ENCODE data around the gene MAML2.

Gene MAML2

DNA sequence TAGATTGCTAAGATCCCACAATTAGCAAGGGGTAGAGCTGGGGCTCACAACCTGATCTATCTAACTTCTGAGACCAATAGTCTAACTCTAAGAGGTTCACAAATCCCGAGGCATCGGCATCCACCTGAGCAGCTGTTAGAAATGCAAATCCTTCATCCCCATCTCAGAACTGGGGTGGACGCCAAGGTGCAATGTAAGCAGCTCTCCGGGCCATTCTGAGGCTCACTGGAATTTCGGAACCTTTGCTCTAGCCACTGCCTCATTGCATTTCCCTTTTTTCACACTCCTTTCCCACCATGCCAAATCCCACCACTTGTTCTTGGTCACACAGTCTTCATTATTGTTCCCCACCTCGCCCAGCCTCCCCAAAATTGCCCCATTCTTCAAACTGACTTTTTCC lies 29.8 kb downstream of the MAML2 start:
- no peak overlapping the region for H3K4me3 ChIP-seq (ENCODE audit: low read length)
- DNase-seq (ENCODE audit: low read depth), result no peak
- no peak for TF ChIP-seq CTCF (conservative IDR thresholded peaks at IDR 0.05; ENCODE audit: low read depth, low read length)

GRCh38 chr11:96311120-96311568 lies 31.9 kb downstream of the MAML2 start:
- no peak for DNase-seq (ENCODE audit: low read depth)
- no peak for TF ChIP-seq CTCF (conservative IDR thresholded peaks at IDR 0.05; ENCODE audit: low read depth, low read length)
- no peak overlapping the region for H3K4me3 ChIP-seq (ENCODE audit: low read length)

DNA sequence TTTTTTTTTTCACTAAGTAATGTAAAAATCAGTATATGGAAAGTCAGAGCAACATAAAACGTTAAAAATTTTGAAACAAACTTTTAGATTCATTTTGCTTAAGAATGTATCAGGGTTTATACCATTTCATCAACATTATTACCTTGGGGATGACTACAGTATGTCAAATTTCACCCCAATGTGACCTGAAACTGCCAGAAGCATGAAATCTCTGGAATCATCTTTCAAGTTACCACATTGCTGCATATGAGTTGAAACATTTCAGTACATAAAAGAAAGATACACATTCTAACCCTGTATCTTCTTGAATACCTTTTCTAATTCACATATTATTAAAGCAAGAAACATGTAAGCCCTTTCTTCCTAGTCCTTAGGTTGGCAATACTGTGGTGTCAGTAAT lies 32.8 kb downstream of the MAML2 start:
- TF ChIP-seq CTCF (conservative IDR thresholded peaks at IDR 0.05; ENCODE audit: low read depth, low read length), result no peak
- H3K4me3 ChIP-seq (ENCODE audit: low read length), result no peak overlapping the region
- no peak for DNase-seq (ENCODE audit: low read depth)

GRCh38 chr11:96309643-96310017 lies 33.4 kb downstream of the MAML2 start:
- no peak for TF ChIP-seq CTCF (conservative IDR thresholded peaks at IDR 0.05; ENCODE audit: low read depth, low read length)
- no peak for DNase-seq (ENCODE audit: low read depth)
- no peak overlapping the region for H3K4me3 ChIP-seq (ENCODE audit: low read length)

- no peak for DNase-seq (ENCODE audit: low read depth)
These were observed 33.9 kb downstream of the MAML2 start for GRCh38 chr11:96309016-96309642.

GRCh38 chr11:96307776-96308140 lies 35.2 kb downstream of the MAML2 start:
- TF ChIP-seq CTCF (conservative IDR thresholded peaks at IDR 0.05; ENCODE audit: low read depth, low read length), result no peak
- H3K4me3 ChIP-seq (ENCODE audit: low read length), result peak overlapping the region; percentile 30
- no peak for DNase-seq (ENCODE audit: low read depth)

More at GRCh38 chr11:96309016-96309642, 33.9 kb downstream of the MAML2 start:
- H3K4me3 ChIP-seq (ENCODE audit: low read length), result no peak overlapping the region
- TF ChIP-seq CTCF (conservative IDR thresholded peaks at IDR 0.05; ENCODE audit: low read depth, low read length), result no peak

GRCh38 chr11:96306933-96307775 lies 35.8 kb downstream of the MAML2 start:
- no peak for TF ChIP-seq CTCF (conservative IDR thresholded peaks at IDR 0.05; ENCODE audit: low read depth, low read length)
- peak overlapping the region; percentile 30 for H3K4me3 ChIP-seq (ENCODE audit: low read length)
- DNase-seq (ENCODE audit: low read depth), result peak; percentile 99
